ENCODE measurements around the gene KAT8. TPM values are rescaled to one million over a fixed set of nuclear protein-coding genes. Genes with fewer than 3 reads are reported as not detected.

Gene KAT8
- total and polyA plus RNA-seq, 2 experiments from 2014 or later = 63.0 to 112 TPM

DNA sequence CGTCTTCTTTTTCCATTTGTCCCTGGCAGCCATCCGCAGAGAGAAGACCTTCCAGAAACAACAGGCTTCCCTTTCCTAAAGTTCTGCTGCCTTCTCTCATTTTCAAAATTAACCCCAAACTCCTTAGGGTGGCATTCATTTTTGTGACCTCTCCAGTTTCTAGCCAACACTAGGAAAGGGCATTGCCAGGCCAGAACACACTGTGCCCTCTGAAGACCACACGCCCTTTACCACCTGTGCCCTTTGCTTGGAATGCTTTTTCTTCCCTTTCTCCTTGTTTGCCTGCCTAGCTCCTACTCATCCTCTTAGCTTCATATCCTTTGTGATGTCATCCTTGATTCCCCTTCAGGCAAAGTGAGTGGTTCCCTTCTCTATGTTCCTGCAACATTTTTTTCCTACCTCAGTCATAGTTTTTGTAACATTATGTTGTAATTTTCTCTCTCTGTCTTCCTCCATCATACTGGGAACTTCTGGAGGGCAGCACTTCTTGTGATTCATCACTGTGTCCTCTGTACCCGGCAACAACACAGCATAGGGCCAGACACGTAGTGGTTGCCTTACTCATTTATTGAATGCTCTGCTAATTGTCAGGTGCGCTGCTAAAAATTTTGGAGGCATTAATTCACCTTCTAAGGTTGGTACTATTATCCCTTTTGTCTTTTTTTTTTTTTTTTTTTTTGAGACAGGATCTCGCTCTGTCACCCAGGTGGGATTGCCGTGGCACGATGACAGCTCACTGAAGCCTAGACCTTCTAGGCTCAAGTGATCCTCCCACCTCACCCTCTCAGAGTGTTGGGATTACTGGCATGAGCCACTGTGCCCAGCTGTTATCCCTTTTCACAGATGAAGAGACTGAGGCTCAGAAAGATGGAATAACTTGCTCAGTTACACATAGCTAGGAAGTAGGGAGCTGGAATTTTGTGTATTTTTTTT is 1.0 kb downstream of the KAT8 start:
- peak overlapping the region; percentile 96 for H3K4me3 ChIP-seq
- TF ChIP-seq, protein P1, sequence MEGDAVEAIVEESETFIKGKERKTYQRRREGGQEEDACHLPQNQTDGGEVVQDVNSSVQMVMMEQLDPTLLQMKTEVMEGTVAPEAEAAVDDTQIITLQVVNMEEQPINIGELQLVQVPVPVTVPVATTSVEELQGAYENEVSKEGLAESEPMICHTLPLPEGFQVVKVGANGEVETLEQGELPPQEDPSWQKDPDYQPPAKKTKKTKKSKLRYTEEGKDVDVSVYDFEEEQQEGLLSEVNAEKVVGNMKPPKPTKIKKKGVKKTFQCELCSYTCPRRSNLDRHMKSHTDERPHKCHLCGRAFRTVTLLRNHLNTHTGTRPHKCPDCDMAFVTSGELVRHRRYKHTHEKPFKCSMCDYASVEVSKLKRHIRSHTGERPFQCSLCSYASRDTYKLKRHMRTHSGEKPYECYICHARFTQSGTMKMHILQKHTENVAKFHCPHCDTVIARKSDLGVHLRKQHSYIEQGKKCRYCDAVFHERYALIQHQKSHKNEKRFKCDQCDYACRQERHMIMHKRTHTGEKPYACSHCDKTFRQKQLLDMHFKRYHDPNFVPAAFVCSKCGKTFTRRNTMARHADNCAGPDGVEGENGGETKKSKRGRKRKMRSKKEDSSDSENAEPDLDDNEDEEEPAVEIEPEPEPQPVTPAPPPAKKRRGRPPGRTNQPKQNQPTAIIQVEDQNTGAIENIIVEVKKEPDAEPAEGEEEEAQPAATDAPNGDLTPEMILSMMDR (IDR thresholded peaks at IDR 0.05; ENCODE audit: low read depth, low read length) = no peak
- H3K9me3 ChIP-seq (ENCODE audit: low read depth) = no peaks in the 10 kb centered on the region
- peak in 1 of 2 donors; percentile 68 for DNase-seq (ENCODE audit: low read depth in 1 of 2, low spot score in 1 of 2)
- peaks cover 7% of the 10 kb centered on the region for H3K4me1 ChIP-seq (ENCODE audit: low read depth)
- H3K36me3 ChIP-seq = peaks cover 23% of the 10 kb centered on the region
- no peaks in the 10 kb centered on the region for H3K27me3 ChIP-seq
- peak overlapping the region; percentile 94 for H3K27ac ChIP-seq

DNA sequence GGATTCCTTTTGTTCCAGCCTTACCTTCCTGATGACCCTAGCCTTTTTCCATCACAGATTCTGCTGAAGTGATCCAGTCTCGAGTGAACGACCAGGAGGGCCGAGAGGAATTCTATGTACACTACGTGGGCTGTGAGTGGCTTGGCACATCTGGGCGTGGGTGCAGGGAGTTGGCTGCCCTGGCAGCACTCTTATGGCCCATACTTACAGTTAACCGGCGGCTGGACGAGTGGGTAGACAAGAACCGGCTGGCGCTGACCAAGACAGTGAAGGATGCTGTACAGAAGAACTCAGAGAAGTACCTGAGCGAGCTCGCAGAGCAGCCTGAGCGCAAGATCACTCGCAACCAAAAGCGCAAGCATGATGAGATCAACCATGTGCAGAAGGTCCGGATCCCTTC is 2.7 kb downstream of the KAT8 start:
- H3K27ac ChIP-seq = no peak overlapping the region
- TF ChIP-seq, protein P1 (IDR thresholded peaks at IDR 0.05; ENCODE audit: low read depth, low read length) = no peak
- no peaks in the 10 kb centered on the region for H3K27me3 ChIP-seq
- no peak overlapping the region for H3K4me3 ChIP-seq
- peaks cover 7% of the 10 kb centered on the region for H3K4me1 ChIP-seq (ENCODE audit: low read depth)
- H3K9me3 ChIP-seq (ENCODE audit: low read depth) = no peaks in the 10 kb centered on the region
- DNase-seq (ENCODE audit: low read depth in 1 of 2, low spot score in 1 of 2) = no peak
- peaks cover 31% of the 10 kb centered on the region for H3K36me3 ChIP-seq

DNA sequence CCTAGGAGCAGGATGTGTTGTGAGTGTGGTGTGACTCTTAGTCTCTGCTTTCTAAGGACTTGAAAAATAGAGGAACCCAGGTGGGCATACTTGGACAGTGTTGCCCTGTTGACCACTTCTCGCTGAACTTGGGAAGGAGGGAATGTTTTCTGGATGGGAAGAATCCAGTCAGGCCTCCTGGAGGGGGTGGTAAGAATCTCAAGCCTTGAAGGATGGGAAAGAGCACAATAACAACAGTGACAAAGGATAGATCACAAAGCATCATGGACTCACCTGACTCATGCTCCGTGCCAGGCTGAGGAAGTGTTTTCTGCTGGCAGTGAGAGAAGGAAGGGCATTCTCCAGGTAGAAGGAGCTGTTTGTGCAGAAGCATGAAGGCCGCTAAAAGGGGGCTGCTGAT is 8.4 kb downstream of the KAT8 start:
- TF ChIP-seq, protein P1 (IDR thresholded peaks at IDR 0.05; ENCODE audit: low read depth, low read length) = no peak
- no peaks in the 10 kb centered on the region for H3K4me1 ChIP-seq (ENCODE audit: low read depth)
- H3K27me3 ChIP-seq = no peaks in the 10 kb centered on the region
- no peak for DNase-seq (ENCODE audit: low read depth in 1 of 2, low spot score in 1 of 2)
- no peak overlapping the region for H3K4me3 ChIP-seq
- no peak overlapping the region for H3K27ac ChIP-seq
- H3K9me3 ChIP-seq (ENCODE audit: low read depth) = no peaks in the 10 kb centered on the region
- peaks cover 32% of the 10 kb centered on the region for H3K36me3 ChIP-seq

DNA sequence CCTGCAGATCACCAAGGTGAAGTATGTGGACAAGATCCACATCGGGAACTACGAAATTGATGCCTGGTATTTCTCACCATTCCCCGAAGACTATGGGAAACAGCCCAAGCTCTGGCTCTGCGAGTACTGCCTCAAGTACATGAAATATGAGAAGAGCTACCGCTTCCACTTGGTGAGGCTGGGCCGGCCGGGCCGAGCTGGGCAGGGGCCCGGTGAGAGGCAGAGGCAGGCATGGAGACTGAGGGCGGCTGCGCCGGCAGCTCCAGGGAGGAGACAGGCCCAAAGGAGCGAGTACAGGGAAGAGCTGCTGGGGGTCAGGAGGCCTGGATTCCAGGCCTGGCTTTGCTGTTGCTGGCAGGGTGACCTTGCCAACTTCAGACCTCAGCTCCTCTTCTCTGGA is 9.7 kb downstream of the KAT8 start:
- peaks cover 30% of the 10 kb centered on the region for H3K36me3 ChIP-seq
- H3K4me1 ChIP-seq (ENCODE audit: low read depth) = no peaks in the 10 kb centered on the region
- H3K4me3 ChIP-seq = no peak overlapping the region
- H3K9me3 ChIP-seq (ENCODE audit: low read depth) = no peaks in the 10 kb centered on the region
- no peaks in the 10 kb centered on the region for H3K27me3 ChIP-seq
- DNase-seq (ENCODE audit: low read depth in 1 of 2, low spot score in 1 of 2) = no peak
- no peak overlapping the region for H3K27ac ChIP-seq
- TF ChIP-seq, protein P1 (IDR thresholded peaks at IDR 0.05; ENCODE audit: low read depth, low read length) = no peak

DNA sequence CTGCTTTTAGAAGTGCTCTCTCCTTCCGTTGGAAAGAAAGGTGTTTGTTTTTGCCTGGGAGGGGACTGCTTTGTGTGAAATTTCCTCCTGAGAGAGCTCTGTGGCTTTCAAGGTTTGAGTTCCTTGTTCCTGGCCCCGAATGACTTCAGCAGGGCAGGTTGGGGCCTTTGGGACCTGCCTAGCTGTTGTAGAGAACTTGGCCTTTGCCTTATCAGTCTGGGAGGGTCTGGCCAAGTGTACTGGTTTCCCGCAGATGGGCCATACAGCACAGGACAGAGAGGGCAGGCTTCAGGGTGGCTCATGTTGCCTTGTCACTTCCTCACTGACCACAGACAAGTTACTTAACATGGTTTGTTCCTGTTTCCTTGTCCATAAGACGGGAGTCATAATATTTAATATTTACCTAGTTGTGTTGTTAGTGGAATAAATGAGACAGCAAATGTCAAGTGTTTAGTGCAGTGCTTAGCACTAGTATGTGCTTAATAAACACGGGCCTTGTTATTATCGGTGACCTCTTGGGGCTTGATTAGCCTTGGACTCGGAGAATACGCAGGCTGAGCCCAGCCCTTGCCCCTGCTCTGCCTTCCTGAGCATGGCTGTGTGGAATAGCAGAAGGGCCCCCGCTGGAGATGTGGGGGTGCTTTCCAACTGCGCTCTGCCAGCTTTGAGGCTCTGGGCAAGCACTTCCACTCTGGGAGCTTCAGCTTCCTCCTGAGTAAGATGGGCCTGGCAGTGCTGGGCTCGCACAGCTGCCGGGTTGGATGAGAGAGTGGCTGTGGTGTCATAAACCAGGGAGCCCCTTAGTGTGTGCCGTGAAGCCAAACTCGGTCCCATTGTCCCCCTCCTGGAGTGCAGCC is 11.5 kb downstream of the KAT8 start:
- TF ChIP-seq, protein P1 (IDR thresholded peaks at IDR 0.05; ENCODE audit: low read depth, low read length) = no peak
- Histone ChIP-seq H3K27me3 (no peaks in the 10 kb centered on the region), H3K4me3 (no peak overlapping the region), H3K36me3 (peaks cover 25% of the 10 kb centered on the region), H3K9me3 (ENCODE audit: low read depth) (no peaks in the 10 kb centered on the region), H3K27ac (no peak overlapping the region), H3K4me1 (ENCODE audit: low read depth) (no peaks in the 10 kb centered on the region)
- DNase-seq (ENCODE audit: low read depth in 1 of 2, low spot score in 1 of 2) = no peak
